Adipocyte (in vitro differentiated cells): ENCODE measurements around the gene MTOR.

Experiments used
- DNase-seq: peaks from one replicate; pipeline ENCODE4 v3.0.0-alpha.2; 2015; ENCODE audit warnings: low read depth
- H3K27me3 ChIP-seq: replicated peaks from 2 replicates; pipeline ENCODE4 v1.7.0; 2013; ENCODE audit warnings: mild to moderate bottlenecking, low read length, moderate library complexity; ENCODE audit not compliant: control insufficient read depth, insufficient read depth
- H3K36me3 ChIP-seq: 2 replicates; pipeline ENCODE4 v1.7.0; 2013; ENCODE audit warnings: low read length, mild to moderate bottlenecking, moderate library complexity; ENCODE audit not compliant: control insufficient read depth, insufficient read depth, severe bottlenecking
- H3K4me1 ChIP-seq: 2 replicates; pipeline ENCODE4 v1.7.0; 2013; ENCODE audit warnings: mild to moderate bottlenecking, low read length, moderate library complexity; ENCODE audit not compliant: control insufficient read depth, insufficient read depth
- H3K4me3 ChIP-seq: 2 replicates; pipeline ENCODE4 v1.7.0; 2013; ENCODE audit warnings: mild to moderate bottlenecking, low read length, moderate library complexity
- H3K9ac ChIP-seq: 2 replicates; pipeline ENCODE4 v1.7.0; 2013; ENCODE audit warnings: mild to moderate bottlenecking, low read length, moderate library complexity
- H3K9me3 ChIP-seq: 2 replicates; pipeline ENCODE4 v1.7.0; 2013; ENCODE audit warnings: mild to moderate bottlenecking, low read length, moderate library complexity; ENCODE audit not compliant: control insufficient read depth

The MTOR gene

GRCh38 chr1:11294951-11295350 is 32.6 kb upstream of the MTOR start:
- H3K4me3 ChIP-seq, result no peak overlapping the region
- no peak for DNase-seq
- no peaks in the 10 kb centered on the region for H3K27me3 ChIP-seq
- H3K9me3 ChIP-seq, result no peaks in the 10 kb centered on the region
- H3K9ac ChIP-seq, result no peak overlapping the region
- H3K36me3 ChIP-seq, result no peaks in the 10 kb centered on the region
- no peaks in the 10 kb centered on the region for H3K4me1 ChIP-seq

GRCh38 chr1:11293856-11294255 is 31.5 kb upstream of the MTOR start:
- H3K9me3 ChIP-seq, result no peaks in the 10 kb centered on the region
- H3K4me3 ChIP-seq, result no peak overlapping the region
- no peak overlapping the region for H3K9ac ChIP-seq
- H3K27me3 ChIP-seq, result no peaks in the 10 kb centered on the region
- DNase-seq, result no peak
- no peaks in the 10 kb centered on the region for H3K4me1 ChIP-seq
- no peaks in the 10 kb centered on the region for H3K36me3 ChIP-seq

GRCh38 chr1:11291049-11291448 is 28.7 kb upstream of the MTOR start:
- peaks cover 19% of the 10 kb centered on the region for H3K4me1 ChIP-seq
- no peak for DNase-seq
- no peak overlapping the region for H3K9ac ChIP-seq
- H3K27me3 ChIP-seq, result no peaks in the 10 kb centered on the region
- no peaks in the 10 kb centered on the region for H3K36me3 ChIP-seq
- H3K4me3 ChIP-seq, result no peak overlapping the region
- no peaks in the 10 kb centered on the region for H3K9me3 ChIP-seq

GRCh38 chr1:11289064-11289463 is 26.7 kb upstream of the MTOR start:
- Histone ChIP-seq H3K36me3 (peaks cover 5% of the 10 kb centered on the region), H3K9ac (no peak overlapping the region), H3K4me3 (no peak overlapping the region), H3K4me1 (peaks cover 23% of the 10 kb centered on the region), H3K27me3 (no peaks in the 10 kb centered on the region), H3K9me3 (no peaks in the 10 kb centered on the region)
- DNase-seq, result no peak

GRCh38 chr1:11286735-11287410 is 24.5 kb upstream of the MTOR start:
- Histone ChIP-seq H3K9ac (no peak overlapping the region), H3K4me3 (peak overlapping the region; percentile 31), H3K9me3 (no peaks in the 10 kb centered on the region), H3K36me3 (peaks cover 5% of the 10 kb centered on the region), H3K27me3 (no peaks in the 10 kb centered on the region), H3K4me1 (peaks cover 26% of the 10 kb centered on the region)
- peak; percentile 59 for DNase-seq

- Histone ChIP-seq H3K4me1 (peaks cover 30% of the 10 kb centered on the region), H3K4me3 (peak overlapping the region; percentile 31), H3K9ac (no peak overlapping the region), H3K9me3 (no peaks in the 10 kb centered on the region), H3K27me3 (no peaks in the 10 kb centered on the region), H3K36me3 (peaks cover 5% of the 10 kb centered on the region)
- DNase-seq, result peak; percentile 34
Observed at GRCh38 chr1:11285883-11286734, 23.8 kb upstream of the MTOR start.

GRCh38 chr1:11284784-11285183 is 22.4 kb upstream of the MTOR start:
- no peaks in the 10 kb centered on the region for H3K27me3 ChIP-seq
- no peak for DNase-seq
- H3K36me3 ChIP-seq, result peaks cover 5% of the 10 kb centered on the region
- H3K9me3 ChIP-seq, result no peaks in the 10 kb centered on the region
- H3K4me1 ChIP-seq, result peaks cover 30% of the 10 kb centered on the region
- no peak overlapping the region for H3K4me3 ChIP-seq
- no peak overlapping the region for H3K9ac ChIP-seq

- peaks cover 30% of the 10 kb centered on the region for H3K4me1 ChIP-seq
- DNase-seq, result no peak
- no peak overlapping the region for H3K9ac ChIP-seq
- no peaks in the 10 kb centered on the region for H3K27me3 ChIP-seq
- H3K4me3 ChIP-seq, result no peak overlapping the region
- peaks cover 5% of the 10 kb centered on the region for H3K36me3 ChIP-seq
- H3K9me3 ChIP-seq, result no peaks in the 10 kb centered on the region
Observed at GRCh38 chr1:11283151-11283550, 20.8 kb upstream of the MTOR start.

- Histone ChIP-seq H3K9ac (no peak overlapping the region), H3K4me1 (peaks cover 18% of the 10 kb centered on the region), H3K9me3 (no peaks in the 10 kb centered on the region), H3K27me3 (no peaks in the 10 kb centered on the region), H3K36me3 (peaks cover 5% of the 10 kb centered on the region), H3K4me3 (no peak overlapping the region)
- DNase-seq, result peak; percentile 87
Observed at GRCh38 chr1:11281518-11282331, 19.4 kb upstream of the MTOR start.

GRCh38 chr1:11280719-11281376 is 18.5 kb upstream of the MTOR start:
- no peaks in the 10 kb centered on the region for H3K9me3 ChIP-seq
- H3K9ac ChIP-seq, result no peak overlapping the region
- DNase-seq, result no peak
- no peaks in the 10 kb centered on the region for H3K27me3 ChIP-seq
- peaks cover 12% of the 10 kb centered on the region for H3K4me1 ChIP-seq
- H3K36me3 ChIP-seq, result peaks cover 3% of the 10 kb centered on the region
- no peak overlapping the region for H3K4me3 ChIP-seq

- Histone ChIP-seq H3K4me1 (peaks cover 14% of the 10 kb centered on the region), H3K36me3 (no peaks in the 10 kb centered on the region), H3K27me3 (no peaks in the 10 kb centered on the region), H3K9ac (no peak overlapping the region), H3K4me3 (no peak overlapping the region), H3K9me3 (no peaks in the 10 kb centered on the region)
- no peak for DNase-seq
Observed at GRCh38 chr1:11279630-11280029, 17.3 kb upstream of the MTOR start.
